Spleen (tissue), 11 donors: ENCODE data around the gene LRRC59. TPM values are rescaled to one million over a fixed set of nuclear protein-coding genes. Genes with fewer than 3 reads are reported as not detected.

ENCODE experiments used
- DNase-seq: peaks from one replicate; pipeline ENCODE4 v3.0.0-alpha.2; 2020
- H3K27ac ChIP-seq, 8 donors: fragments of 200-600 bp; sonication (generic) in 7 of 8; 1 replicate in 4 of 8; 2 replicates in 4 of 8; pipeline versions ENCODE4 v1.5.0 to v1.8.0; 2016 to 2021; ENCODE audit warnings: inconsistent platforms in 4 of 8, mild to moderate bottlenecking in 4 of 8, moderate library complexity in 1 of 8
- H3K27me3 ChIP-seq, 7 donors: fragments of 200-600 bp; sonication (generic) in 6 of 7; replicated peaks in 1 of 7; 1 replicate in 4 of 7; 2 replicates in 3 of 7; pipeline versions ENCODE4 v1.5.0 to v1.8.0; 2016 to 2021; ENCODE audit warnings: inconsistent platforms in 3 of 7, mild to moderate bottlenecking in 1 of 7
- H3K36me3 ChIP-seq, 6 donors: fragments of 200-600 bp; sonication (generic) in 5 of 6; 1 replicate in 4 of 6; 2 replicates in 2 of 6; pipeline versions ENCODE4 v1.5.0 to v1.8.0; 2016 to 2021; ENCODE audit warnings: inconsistent platforms in 2 of 6
- H3K4me1 ChIP-seq, 6 donors: fragments of 200-600 bp; sonication (generic) in 5 of 6; 1 replicate in 3 of 6; 2 replicates in 3 of 6; pipeline versions ENCODE4 v1.5.0 to v1.8.0; 2016 to 2021; ENCODE audit warnings: inconsistent platforms in 3 of 6
- H3K4me3 ChIP-seq, 8 donors: fragments of 200-600 bp; sonication (generic) in 7 of 8; 1 replicate in 4 of 8; 2 replicates in 4 of 8; pipeline versions ENCODE4 v1.5.0 to v1.8.0; 2016 to 2021; ENCODE audit warnings: inconsistent platforms in 4 of 8, mild to moderate bottlenecking in 4 of 8, moderate library complexity in 2 of 8
- H3K9me3 ChIP-seq, 8 donors: fragments of 200-600 bp; sonication (generic) in 7 of 8; 1 replicate in 4 of 8; 2 replicates in 4 of 8; pipeline versions ENCODE4 v1.5.0 to v1.8.0; 2016 to 2021; ENCODE audit warnings: inconsistent platforms in 4 of 8
- POLR2A ChIP-seq, 3 donors: fragments of 450-650 bp; IDR thresholded peaks; one replicate each; pipeline ENCODE4 v1.5.1; 2017; ENCODE audit warnings: antibody characterized with exemption in 3 of 3, mild to moderate bottlenecking in 1 of 3
- POLR2AphosphoS5 ChIP-seq, 3 donors: sonication (generic); formaldehyde crosslinking; IDR thresholded peaks; one replicate each; pipeline ENCODE4 v1.5.1; 2017; ENCODE audit warnings: antibody characterized with exemption in 3 of 3
- WGBS, 5 donors: extraction: QIAGEN DNeasy Blood & Tissue Kit in 3 of 5; methylation state at CpG; one replicate each; pipeline versions ENCODE4 v1.1.5 to v1.1.7; 2013 to 2018; 5-methylcytosine and 5-hydroxymethylcytosine counted together
- intact Hi-C: fragments of 100-400 bp; cut with DNase I; formaldehyde crosslinking; loops from one replicate; pipeline ENCODE4 v1.15.0; 2023; ENCODE audit warnings: low total_unique reads
- polyA plus RNA-seq, 3 donors: library from polyadenylated mRNA; stranded (reverse); fragments of 200-250 nt; gene quantifications; one replicate each; pipeline ENCODE4 v1.2.1, GENCODE V29; 2013
- total RNA-seq, 7 donors: library from RNA; depleted of rRNA in 3 of 7; stranded (reverse); fragments of >200 nt in 3 of 7; fragmentation: NEBNext Ultra II Directional in 4 of 7; extraction: Animal tissue kit (Norgen Biotek cat#: 25700) in 4 of 7; gene quantifications; one replicate each; pipeline versions ENCODE4 v1.1.0 to v1.2.1, GENCODE V29; 2016 to 2021
- TF ChIP-seq, protein P1 (sequence below), 11 experiments: fragments of 200-600 bp in 7 of 11; fragments of 450-650 bp in 4 of 11; sonication (generic) in 4 of 11; IDR thresholded peaks in 8 of 11; conservative IDR thresholded peaks in 3 of 11; 1 replicate in 7 of 11; 2 replicates in 4 of 11; pipeline versions ENCODE4 v1.4.0 to v1.8.0; 2016 to 2021; ENCODE audit warnings: antibody characterized with exemption in 11 of 11, inconsistent platforms in 4 of 11, mild to moderate bottlenecking in 1 of 11
- donor health status: healthy with polysubstance abuse.
- donor health status: DM: no; HTN: no; CAD: no; lungs with moderate emphysema.
- donor health status: DM: no; HTN: no; CAD: no.
- donor health status: Bipolar disorder and iron deficiency.
- donor health status: healthy.
- donor health status: DM: no; HTN: no; CAD: no.
- donor health status: DM: yes; HTN: yes; CAD: no.

Gene LRRC59
- total and polyA plus RNA-seq, 10 donors, result 12.5 to 71.3 (median 46.1) TPM

DNA sequence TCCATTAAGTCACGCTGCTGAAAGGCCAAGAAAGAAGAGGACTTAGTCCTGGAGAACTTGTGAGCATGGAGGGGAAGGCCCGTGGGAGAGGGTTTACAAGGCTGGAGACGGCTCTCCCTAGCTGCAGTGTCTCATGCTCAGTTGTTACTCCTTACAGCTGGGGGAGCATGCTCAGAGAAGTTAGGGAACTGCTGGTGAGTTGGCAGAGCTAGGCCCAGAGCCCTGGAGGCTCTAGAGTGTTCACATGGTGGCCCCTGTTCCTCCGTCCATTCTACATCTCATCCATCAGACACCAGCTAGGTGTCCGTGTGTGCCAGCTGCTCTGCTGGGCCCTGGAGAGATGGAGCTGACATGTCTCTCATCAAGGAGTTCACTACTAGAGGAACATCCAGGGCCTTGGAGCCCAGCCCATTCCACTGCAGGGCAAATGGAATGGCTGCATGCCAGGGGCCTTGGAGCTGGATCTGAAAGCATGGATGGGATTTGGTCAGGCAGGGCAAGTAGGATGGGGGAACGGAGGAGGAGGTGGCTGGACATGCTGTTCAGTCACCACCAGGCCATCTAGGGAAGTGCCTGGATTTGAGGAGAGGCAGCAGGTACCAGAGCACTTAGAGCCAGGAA lies 45.1 kb downstream of the LRRC59 start:
- TF ChIP-seq, protein P1, sequence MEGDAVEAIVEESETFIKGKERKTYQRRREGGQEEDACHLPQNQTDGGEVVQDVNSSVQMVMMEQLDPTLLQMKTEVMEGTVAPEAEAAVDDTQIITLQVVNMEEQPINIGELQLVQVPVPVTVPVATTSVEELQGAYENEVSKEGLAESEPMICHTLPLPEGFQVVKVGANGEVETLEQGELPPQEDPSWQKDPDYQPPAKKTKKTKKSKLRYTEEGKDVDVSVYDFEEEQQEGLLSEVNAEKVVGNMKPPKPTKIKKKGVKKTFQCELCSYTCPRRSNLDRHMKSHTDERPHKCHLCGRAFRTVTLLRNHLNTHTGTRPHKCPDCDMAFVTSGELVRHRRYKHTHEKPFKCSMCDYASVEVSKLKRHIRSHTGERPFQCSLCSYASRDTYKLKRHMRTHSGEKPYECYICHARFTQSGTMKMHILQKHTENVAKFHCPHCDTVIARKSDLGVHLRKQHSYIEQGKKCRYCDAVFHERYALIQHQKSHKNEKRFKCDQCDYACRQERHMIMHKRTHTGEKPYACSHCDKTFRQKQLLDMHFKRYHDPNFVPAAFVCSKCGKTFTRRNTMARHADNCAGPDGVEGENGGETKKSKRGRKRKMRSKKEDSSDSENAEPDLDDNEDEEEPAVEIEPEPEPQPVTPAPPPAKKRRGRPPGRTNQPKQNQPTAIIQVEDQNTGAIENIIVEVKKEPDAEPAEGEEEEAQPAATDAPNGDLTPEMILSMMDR (IDR thresholded peaks at IDR 0.05 in 8 of 11, conservative IDR thresholded peaks at IDR 0.05 in 3 of 11), result no peak
- TF ChIP-seq POLR2A (IDR thresholded peaks at IDR 0.05), result no peak
- TF ChIP-seq POLR2AphosphoS5 (IDR thresholded peaks at IDR 0.05), result no peak
- no peaks in the 10 kb centered on the region for H3K9me3 ChIP-seq
- H3K27me3 ChIP-seq, result no peaks in the 10 kb centered on the region
- H3K27ac ChIP-seq, result no peak overlapping the region
- WGBS, 5 donors, result 83 to 90% (median 87%) methylated on average over 6 of the region's 6 CpGs
- peaks cover 0 to 55% (median 41%) of the 10 kb centered on the region in 6 donors for H3K36me3 ChIP-seq
- no peak for DNase-seq
- intact Hi-C loops, result no loop called here
- peaks cover 6 to 30% (median 19%) of the 10 kb centered on the region in 6 donors for H3K4me1 ChIP-seq
- H3K4me3 ChIP-seq, result no peak overlapping the region

DNA sequence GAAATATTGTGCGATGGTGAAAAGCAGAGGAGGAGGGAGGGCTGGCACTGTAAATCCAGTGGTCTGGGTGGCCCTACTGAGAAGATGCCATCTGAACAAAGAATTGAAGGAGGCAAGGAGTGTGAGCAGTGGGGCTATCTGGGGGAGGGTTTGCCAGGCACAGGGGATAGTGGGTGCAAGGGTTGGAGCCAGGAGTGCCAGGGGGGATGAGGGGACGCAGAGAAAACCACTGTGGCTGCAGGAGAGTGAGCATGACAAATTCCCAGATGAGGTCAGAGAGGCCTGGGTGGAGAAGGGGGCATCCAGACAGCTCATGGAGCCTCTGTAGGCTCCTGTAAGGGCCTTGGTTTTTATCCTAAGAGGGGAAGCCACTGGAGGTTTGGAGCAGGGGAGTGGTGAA lies 46.6 kb downstream of the LRRC59 start:
- no peak for DNase-seq
- Histone ChIP-seq H3K4me1 (peaks cover 10 to 39% (median 26%) of the 10 kb centered on the region in 6 donors), H3K27ac (no peak overlapping the region), H3K36me3 (peaks cover 0 to 41% (median 26%) of the 10 kb centered on the region in 6 donors), H3K9me3 (no peaks in the 10 kb centered on the region), H3K4me3 (no peak overlapping the region), H3K27me3 (no peaks in the 10 kb centered on the region)
- TF ChIP-seq POLR2AphosphoS5 (IDR thresholded peaks at IDR 0.05) (no peak), POLR2A (IDR thresholded peaks at IDR 0.05) (no peak)
- TF ChIP-seq, protein P1 (IDR thresholded peaks at IDR 0.05 in 8 of 11, conservative IDR thresholded peaks at IDR 0.05 in 3 of 11), result no peak
- intact Hi-C loops, result no loop called here
- WGBS, 5 donors, result 74 to 91% (median 91%) methylated on average over 2 of the region's 2 CpGs

DNA sequence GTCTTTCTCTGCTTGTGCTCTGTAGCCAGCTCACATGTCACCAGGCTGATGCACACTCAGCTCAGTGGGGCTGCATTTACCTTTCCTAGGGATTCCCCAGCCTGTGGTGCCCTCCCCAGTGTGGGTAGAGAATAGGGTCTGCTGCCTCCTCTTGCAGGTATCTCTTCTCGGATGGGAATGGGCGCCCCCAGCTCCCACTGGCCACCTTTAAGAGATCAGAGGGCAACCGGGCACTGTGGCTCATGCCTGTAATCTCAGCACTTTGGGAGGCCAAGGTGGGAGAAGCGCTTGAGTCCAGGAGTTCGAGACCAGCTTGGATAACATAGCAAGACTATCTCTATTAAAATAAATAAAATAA lies 48.1 kb downstream of the LRRC59 start:
- Histone ChIP-seq H3K36me3 (peaks cover 0 to 26% (median 12%) of the 10 kb centered on the region in 6 donors), H3K4me1 (peaks cover 14 to 50% (median 36%) of the 10 kb centered on the region in 6 donors), H3K9me3 (no peaks in the 10 kb centered on the region), H3K27ac (peak overlapping the region in 1 of 8 donors; percentile 16), H3K4me3 (no peak overlapping the region), H3K27me3 (no peaks in the 10 kb centered on the region)
- TF ChIP-seq, protein P1 (IDR thresholded peaks at IDR 0.05 in 8 of 11, conservative IDR thresholded peaks at IDR 0.05 in 3 of 11), result no peak
- TF ChIP-seq POLR2AphosphoS5 (IDR thresholded peaks at IDR 0.05) (no peak), POLR2A (IDR thresholded peaks at IDR 0.05) (no peak)
- intact Hi-C loops, result no loop called here
- no peak for DNase-seq
- 93 to 99% (median 98%) methylated on average over 5 of the region's 5 CpGs for WGBS, 5 donors

DNA sequence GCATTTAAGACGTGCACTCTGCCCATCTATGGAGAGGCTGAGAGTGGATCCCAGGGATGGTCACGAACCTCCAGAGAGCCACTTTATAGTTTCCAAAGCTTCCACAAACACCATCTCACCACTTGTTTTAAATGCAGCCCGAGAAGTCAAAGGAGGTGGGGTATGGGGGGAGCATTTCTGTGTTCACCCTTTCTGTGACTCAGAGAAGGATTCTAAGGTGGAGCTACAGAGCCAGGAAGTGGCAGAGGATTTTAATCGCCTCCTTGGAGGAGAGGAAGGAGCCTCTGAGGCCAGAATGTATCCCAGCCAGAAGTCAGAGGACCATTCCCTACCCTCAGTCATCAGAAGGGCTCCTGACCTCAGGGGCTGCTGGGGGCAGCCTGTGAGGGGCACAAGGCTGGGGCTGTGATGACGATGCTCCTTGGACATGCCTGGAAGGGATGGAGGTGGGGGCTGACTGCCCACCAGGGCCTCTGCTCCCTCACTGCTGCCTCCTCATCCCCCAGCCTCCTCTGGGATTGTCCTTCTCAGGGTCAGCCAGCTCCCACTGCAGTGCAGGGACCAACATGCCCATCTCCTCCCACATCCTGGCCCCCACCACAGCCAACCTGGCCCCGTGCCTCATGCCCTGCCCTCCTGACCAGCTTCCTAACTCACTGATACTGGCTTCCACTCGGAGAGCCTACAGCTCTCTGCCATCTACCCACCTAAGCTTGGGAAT lies 48.6 kb downstream of the LRRC59 start:
- DNase-seq, result no peak
- intact Hi-C loops, result no loop called here
- H3K27ac ChIP-seq, result peak overlapping the region in 3 of 8 donors; percentile 16 to 33 (median 21)
- H3K9me3 ChIP-seq, result no peaks in the 10 kb centered on the region
- TF ChIP-seq POLR2AphosphoS5 (IDR thresholded peaks at IDR 0.05) (peak in 2 of 3 donors; percentile 6 to 8), POLR2A (IDR thresholded peaks at IDR 0.05) (no peak)
- no peak overlapping the region for H3K4me3 ChIP-seq
- 58 to 72% (median 63%) methylated on average over 7 of the region's 7 CpGs for WGBS, 5 donors
- no peaks in the 10 kb centered on the region for H3K27me3 ChIP-seq
- H3K36me3 ChIP-seq, result peaks cover 0 to 20% (median 6%) of the 10 kb centered on the region in 6 donors
- H3K4me1 ChIP-seq, result peaks cover 14 to 50% (median 36%) of the 10 kb centered on the region in 6 donors
